RPMI8226 (cell line): ENCODE measurements around the gene IDH1.
"Not testable (repeated sequence)": the region's sequence is repeated elsewhere in the genome, so short reads cannot be mapped to it uniquely, and the experiment has no call there.

Experiments
- DNase-seq: peaks from one replicate; pipeline ENCODE4 v3.0.0-alpha.2; 2015

Gene IDH1

GRCh38 chr2:208256192-208256782 lies 1.4 kb upstream of the IDH1 start:
- peak; percentile 24 for DNase-seq

GRCh38 chr2:208255557-208256106 lies 761 bp upstream of the IDH1 start:
- DNase-seq = no peak

- DNase-seq = peak; percentile 91
These were observed 577 bp downstream of the IDH1 start for GRCh38 chr2:208254118-208254870.

GRCh38 chr2:208253600-208254117 lies 1.2 kb downstream of the IDH1 start:
- no peak for DNase-seq

GRCh38 chr2:208252716-208253492 lies 2.0 kb downstream of the IDH1 start:
- no peak for DNase-seq

GRCh38 chr2:208251098-208251497 lies 3.8 kb downstream of the IDH1 start:
- DNase-seq = no peak

GRCh38 chr2:208250388-208250787 lies 4.5 kb downstream of the IDH1 start:
- no peak for DNase-seq

GRCh38 chr2:208249296-208249695 lies 5.6 kb downstream of the IDH1 start:
- DNase-seq = no peak

- no peak for DNase-seq
These were observed 6.3 kb downstream of the IDH1 start for GRCh38 chr2:208248601-208249000.

- no peak for DNase-seq
These were observed 9.1 kb downstream of the IDH1 start for GRCh38 chr2:208245746-208246145.

GRCh38 chr2:208244422-208244821 lies 10.4 kb downstream of the IDH1 start:
- no peak for DNase-seq

- DNase-seq = no peak
These were observed 14.2 kb downstream of the IDH1 start for GRCh38 chr2:208240619-208241209.

GRCh38 chr2:208239770-208240493 lies 14.9 kb downstream of the IDH1 start:
- DNase-seq = no peak

- DNase-seq = no peak
These were observed 19.0 kb downstream of the IDH1 start for GRCh38 chr2:208235860-208236259.

- DNase-seq = no peak
These were observed 20.1 kb downstream of the IDH1 start for GRCh38 chr2:208234786-208235185.

GRCh38 chr2:208228476-208228875 lies 26.4 kb downstream of the IDH1 start:
- DNase-seq = no peak

GRCh38 chr2:208227581-208228232 lies 27.2 kb downstream of the IDH1 start:
- DNase-seq = no peak

- no peak for DNase-seq
These were observed 30.1 kb downstream of the IDH1 start for GRCh38 chr2:208224802-208225201.

- DNase-seq = no peak
These were observed 32.5 kb downstream of the IDH1 start for GRCh38 chr2:208222351-208222750.

- DNase-seq = not testable (repeated sequence)
These were observed 33.0 kb downstream of the IDH1 start for GRCh38 chr2:208221873-208222272.

GRCh38 chr2:208210688-208211451 lies 44.0 kb downstream of the IDH1 start:
- no peak for DNase-seq
